ENCODE measurements around the gene PARP12.

The PARP12 gene

GRCh38 chr7:140033036-140033435, 29.7 kb downstream of the PARP12 start:
- no peak for DNase-seq

GRCh38 chr7:140031364-140031763, 31.4 kb downstream of the PARP12 start:
- no peak for DNase-seq

GRCh38 chr7:140029072-140029471, 33.7 kb downstream of the PARP12 start:
- no peak for DNase-seq

DNA sequence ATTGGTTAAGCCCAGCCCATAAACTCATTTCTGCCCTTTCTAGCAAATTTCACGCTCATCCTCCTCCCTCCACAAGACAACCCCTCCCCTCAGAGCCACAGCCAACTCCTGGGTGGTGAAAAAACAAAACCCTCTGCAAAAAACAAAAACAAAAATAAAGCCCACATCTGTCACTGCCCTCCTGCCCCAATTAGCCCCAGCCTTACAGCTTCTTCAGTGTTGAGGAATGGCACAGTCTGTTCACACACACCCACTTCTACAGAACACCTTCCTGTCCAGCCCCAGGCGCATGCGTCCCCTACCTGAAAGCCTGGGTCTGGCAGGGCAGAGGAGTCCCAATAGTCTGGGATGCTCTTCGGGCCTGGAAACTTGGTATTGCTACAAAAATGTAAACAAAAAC, 34.4 kb downstream of the PARP12 start:
- DNase-seq = no peak

- DNase-seq = no peak
These were observed 34.9 kb downstream of the PARP12 start for GRCh38 chr7:140027858-140028257.

- DNase-seq = no peak
These were observed 35.8 kb downstream of the PARP12 start for GRCh38 chr7:140026935-140027334.

GRCh38 chr7:140025814-140026433, 36.8 kb downstream of the PARP12 start:
- no peak for DNase-seq

GRCh38 chr7:140025241-140025640, 37.5 kb downstream of the PARP12 start:
- DNase-seq = no peak

- DNase-seq = no peak
These were observed 38.2 kb downstream of the PARP12 start for GRCh38 chr7:140024585-140024984.

DNA sequence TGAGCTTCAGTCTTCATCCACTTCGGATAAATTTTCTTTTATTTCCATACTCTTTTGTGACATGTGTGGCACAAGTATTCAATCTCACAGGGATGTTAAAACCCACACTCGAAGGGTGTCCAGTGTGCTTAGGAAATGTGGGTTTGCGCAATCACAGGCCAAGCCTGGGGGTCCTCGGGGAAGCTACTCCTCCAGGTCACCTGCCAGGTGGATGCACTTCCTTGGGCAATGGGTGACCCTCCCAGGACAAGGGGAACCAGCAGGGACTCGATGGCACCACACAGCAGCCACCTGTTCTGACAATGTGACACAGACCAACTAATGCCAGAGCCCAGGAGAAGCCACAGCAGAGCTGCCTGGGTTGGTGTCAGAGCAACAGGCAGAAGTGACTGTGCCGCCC, 39.0 kb downstream of the PARP12 start:
- no peak for DNase-seq

DNA sequence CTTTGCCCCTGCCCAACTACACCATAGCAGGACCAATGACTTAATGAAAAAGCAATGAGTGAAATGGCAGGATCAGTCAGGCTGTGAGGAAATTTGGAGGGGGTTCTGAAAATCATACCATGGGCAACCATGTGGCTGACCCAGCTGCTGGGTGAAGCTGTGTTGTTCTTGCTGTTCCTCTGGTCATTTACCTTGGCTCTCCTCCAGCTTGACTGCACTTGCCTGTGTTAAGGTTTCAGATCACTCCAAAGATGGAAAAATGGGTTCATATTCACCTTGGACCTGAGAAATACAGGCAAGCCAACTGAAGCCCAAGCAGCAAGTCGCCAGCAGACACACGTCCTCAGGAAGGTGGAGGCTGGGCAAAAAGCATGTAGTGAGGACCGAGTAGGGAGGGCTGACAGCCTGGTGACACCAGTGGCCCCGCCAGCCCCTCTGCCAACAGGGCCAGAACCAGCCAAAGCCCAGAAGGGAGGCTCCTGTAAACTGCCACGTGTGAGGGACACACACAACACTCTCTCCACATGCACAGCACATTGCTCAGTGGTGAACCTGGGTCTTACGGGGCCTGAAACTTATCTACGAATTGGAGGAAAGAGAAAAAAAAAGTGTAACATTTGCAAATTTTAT, 40.1 kb downstream of the PARP12 start:
- DNase-seq = no peak

- DNase-seq = no peak
These were observed 41.1 kb downstream of the PARP12 start for GRCh38 chr7:140021603-140022002.

DNA sequence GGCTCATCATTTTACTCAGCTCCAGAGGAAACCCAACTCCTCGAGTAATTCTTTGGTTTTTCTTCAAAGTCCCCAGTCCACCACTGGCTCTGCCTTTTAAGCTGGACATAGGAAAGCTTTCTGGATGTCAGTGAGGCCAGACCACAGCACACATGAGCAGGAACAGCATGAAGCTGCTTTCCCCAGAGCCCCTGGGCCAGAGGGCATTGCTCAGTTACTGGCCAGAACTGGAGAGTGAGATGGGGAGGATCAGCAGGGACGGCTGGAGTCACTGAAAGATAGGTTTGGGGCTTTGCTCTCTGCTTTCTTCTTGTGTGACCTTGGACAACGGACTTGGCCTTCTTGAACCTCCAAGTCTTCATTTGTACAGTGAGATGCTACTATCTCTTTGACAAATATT, 43.1 kb downstream of the PARP12 start:
- no peak for DNase-seq

GRCh38 chr7:140019172-140019571, 43.6 kb downstream of the PARP12 start:
- DNase-seq = no peak

DNA sequence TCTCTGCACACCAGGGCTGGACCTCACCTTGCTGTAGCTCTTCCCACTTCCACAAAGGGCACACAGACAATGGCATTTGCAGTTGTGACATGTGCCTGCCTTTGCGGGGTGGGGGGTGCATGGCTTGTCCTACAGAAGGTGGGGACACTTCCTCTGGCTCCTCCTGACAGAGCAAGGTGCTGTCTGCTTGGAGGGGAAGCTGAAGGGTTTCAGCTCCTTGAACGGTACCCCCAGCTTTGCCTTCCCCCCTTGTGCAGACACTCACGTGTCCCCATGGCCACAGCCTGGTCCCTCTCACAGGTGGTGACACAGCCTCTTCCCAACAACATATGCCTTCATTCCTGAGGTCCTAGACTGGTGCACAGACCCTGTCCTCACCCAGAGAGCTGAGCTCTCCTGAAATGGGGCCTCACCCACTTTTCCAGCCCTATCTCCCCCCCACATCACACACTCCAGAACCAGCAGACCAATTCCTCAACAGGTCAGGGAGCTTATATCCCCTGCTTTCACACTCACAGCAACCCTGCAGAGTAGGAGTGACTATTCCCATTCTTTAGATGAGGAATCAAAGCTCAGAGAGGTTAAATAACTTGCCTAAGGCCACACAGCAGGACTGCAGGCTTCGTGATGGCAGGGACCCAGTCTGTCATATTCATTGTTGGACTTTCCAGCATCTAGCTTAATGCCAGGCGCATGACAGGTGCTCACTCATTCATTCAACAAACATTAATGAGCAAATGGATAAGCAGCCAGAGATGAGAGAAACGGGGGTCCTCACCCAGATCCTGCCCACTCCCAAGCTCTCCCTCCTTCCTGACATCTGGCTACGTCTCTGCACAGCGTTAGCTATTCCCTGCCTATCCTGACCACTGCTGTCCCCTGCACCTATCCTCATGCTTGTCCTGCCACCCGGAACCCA, 44.4 kb downstream of the PARP12 start:
- DNase-seq = no peak

- no peak for DNase-seq
These were observed 45.2 kb downstream of the PARP12 start for GRCh38 chr7:140017543-140017942.

- no peak for DNase-seq
These were observed 45.7 kb downstream of the PARP12 start for GRCh38 chr7:140017034-140017433.

DNA sequence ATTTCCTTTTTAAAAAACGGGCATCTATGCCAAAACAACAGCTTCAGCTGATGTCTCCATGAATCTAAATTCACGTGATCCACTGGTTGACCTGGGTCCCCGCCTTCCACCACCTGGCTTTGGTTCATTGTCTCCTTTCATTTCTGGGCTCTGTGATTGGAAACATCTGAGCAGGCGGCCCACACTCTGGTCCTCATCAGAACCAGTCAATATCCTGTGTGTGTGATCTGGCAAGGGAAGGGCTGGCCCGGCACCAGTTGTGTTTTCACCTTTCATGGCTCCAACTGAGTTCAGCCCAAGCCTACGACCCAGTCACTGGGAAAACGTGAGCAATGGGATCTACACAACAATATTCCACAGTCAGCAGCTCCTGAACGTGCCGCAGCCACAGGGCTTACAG, 46.2 kb downstream of the PARP12 start:
- no peak for DNase-seq

GRCh38 chr7:140015471-140015970, 47.2 kb downstream of the PARP12 start:
- DNase-seq = no peak

- no peak for DNase-seq
These were observed 48.6 kb downstream of the PARP12 start for GRCh38 chr7:140014123-140014522.

- no peak for DNase-seq
These were observed 49.1 kb downstream of the PARP12 start for GRCh38 chr7:140013676-140014075.

GRCh38 chr7:140010194-140010895, 52.4 kb downstream of the PARP12 start:
- no peak for DNase-seq

DNA sequence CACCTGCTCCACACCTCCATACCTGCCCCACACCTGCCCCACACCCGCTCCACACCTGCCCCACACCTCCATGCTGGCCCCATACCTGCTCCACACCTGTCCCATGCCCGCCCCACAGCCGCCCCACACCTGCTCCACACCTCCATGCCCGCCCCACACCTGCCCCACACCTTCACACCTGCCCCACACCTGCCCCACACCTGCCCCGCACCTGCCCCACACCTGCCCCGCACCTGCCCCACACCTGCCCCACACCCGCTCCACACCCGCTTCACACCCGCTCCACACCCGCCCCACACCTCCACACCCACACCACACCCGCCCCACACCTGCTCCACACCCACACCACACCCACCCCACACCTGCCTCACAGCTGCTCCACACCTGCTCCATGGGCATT, 53.0 kb downstream of the PARP12 start:
- no peak for DNase-seq

Data from effector CD4-positive, alpha-beta T cell (primary cell).